HG02623 (cell line): ENCODE measurements around the gene TIAL1.
"Not testable (repeated sequence)": the region's sequence is repeated elsewhere in the genome, so short reads cannot be mapped to it uniquely, and the experiment has no call there.

Experiments
- ATAC-seq: cut with Tn5 transposase; IDR thresholded peaks from one replicate; pipeline ENCODE4 v1.9.1; 2021; ENCODE audit warnings: moderate library complexity; ENCODE audit not compliant: unreplicated experiment

Gene TIAL1

GRCh38 chr10:119596537-119597404 lies at the start of gene TIAL1:
TIAL1 (minus strand) TSS chr10:119596964; CDS start chr10:119596465, 499 bp downstream.
- peak; percentile 87 for ATAC-seq

- no peak for ATAC-seq
Observed at GRCh38 chr10:119644994-119645393, 48.2 kb upstream of the TIAL1 start.

- ATAC-seq: no peak
Observed at GRCh38 chr10:119644205-119644814, 47.5 kb upstream of the TIAL1 start.

- ATAC-seq: no peak
Observed at GRCh38 chr10:119643306-119644204, 46.8 kb upstream of the TIAL1 start.

- ATAC-seq: no peak
Observed at GRCh38 chr10:119642556-119643111, 45.9 kb upstream of the TIAL1 start.

GRCh38 chr10:119640875-119641526 lies 44.2 kb upstream of the TIAL1 start:
- ATAC-seq: no peak

GRCh38 chr10:119640384-119640783 lies 43.6 kb upstream of the TIAL1 start:
- ATAC-seq: no peak

- ATAC-seq: no peak
Observed at GRCh38 chr10:119638982-119639381, 42.2 kb upstream of the TIAL1 start.

- no peak for ATAC-seq
Observed at GRCh38 chr10:119637631-119638030, 40.9 kb upstream of the TIAL1 start.

GRCh38 chr10:119634219-119634544 lies 37.4 kb upstream of the TIAL1 start:
- ATAC-seq: no peak

GRCh38 chr10:119633538-119634218 lies 36.9 kb upstream of the TIAL1 start:
- ATAC-seq: no peak

GRCh38 chr10:119630300-119630699 lies 33.5 kb upstream of the TIAL1 start:
- ATAC-seq: no peak

- no peak for ATAC-seq
Observed at GRCh38 chr10:119625570-119626280, 29.0 kb upstream of the TIAL1 start.

GRCh38 chr10:119621078-119621384 lies 24.3 kb upstream of the TIAL1 start:
- no peak for ATAC-seq

- no peak for ATAC-seq
Observed at GRCh38 chr10:119620241-119621077, 23.7 kb upstream of the TIAL1 start.

- not testable (repeated sequence) for ATAC-seq
Observed at GRCh38 chr10:119619811-119620210, 23.0 kb upstream of the TIAL1 start.

GRCh38 chr10:119619215-119619614 lies 22.5 kb upstream of the TIAL1 start:
- ATAC-seq: no peak

GRCh38 chr10:119616882-119617570 lies 20.3 kb upstream of the TIAL1 start:
- no peak for ATAC-seq
